M059J (cell line): Measurements from ENCODE around the gene XXYLT1. TPM values are rescaled to one million over a fixed set of nuclear protein-coding genes. Genes with fewer than 3 reads are reported as not detected.
A peak's percentile ranks its signal among the peaks of the same experiment; 100 is the strongest.
"Not testable (repeated sequence)": the region's sequence is repeated elsewhere in the genome, so short reads cannot be mapped to it uniquely, and the experiment has no call there.

Source experiments
- DNase-seq: peaks from one replicate; pipeline ENCODE4 v3.0.0-alpha.2; 2012; ENCODE audit warnings: low read depth
- total RNA-seq: library from RNA; depleted of rRNA; stranded (reverse); fragments of >200 nt; shearing (Covaris generic); gene quantifications from 2 replicates; pipeline ENCODE4 v1.2.3, GENCODE V29; 2014

The XXYLT1 gene
- total RNA-seq, 1 experiment from 2014 or later = 53.8 TPM

GRCh38 chr3:195097331-195098255 is 173.4 kb downstream of the XXYLT1 start:
- no peak for DNase-seq

GRCh38 chr3:195096484-195097330 is 174.3 kb downstream of the XXYLT1 start:
- DNase-seq = no peak

DNA sequence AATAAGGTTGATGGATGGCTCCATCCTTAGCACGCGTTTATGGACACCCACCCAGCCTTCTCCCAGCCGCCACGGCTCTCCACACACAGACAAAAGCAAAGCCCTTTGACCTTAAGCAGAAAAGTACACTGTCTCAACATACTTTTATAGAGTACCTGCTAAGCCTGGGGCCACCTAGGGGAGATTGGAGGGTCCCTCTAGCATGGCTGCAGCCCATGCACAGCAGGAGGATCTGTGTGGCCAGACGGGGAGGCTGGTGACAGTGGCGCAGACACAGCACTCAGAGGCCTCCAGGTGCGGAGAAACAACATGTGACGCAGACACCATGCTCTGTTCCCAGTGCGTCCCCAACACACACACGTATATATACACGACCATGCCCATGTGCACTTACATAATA is 174.9 kb downstream of the XXYLT1 start:
- DNase-seq = no peak

GRCh38 chr3:195095704-195096036 is 175.3 kb downstream of the XXYLT1 start:
- DNase-seq = peak; percentile 26

DNA sequence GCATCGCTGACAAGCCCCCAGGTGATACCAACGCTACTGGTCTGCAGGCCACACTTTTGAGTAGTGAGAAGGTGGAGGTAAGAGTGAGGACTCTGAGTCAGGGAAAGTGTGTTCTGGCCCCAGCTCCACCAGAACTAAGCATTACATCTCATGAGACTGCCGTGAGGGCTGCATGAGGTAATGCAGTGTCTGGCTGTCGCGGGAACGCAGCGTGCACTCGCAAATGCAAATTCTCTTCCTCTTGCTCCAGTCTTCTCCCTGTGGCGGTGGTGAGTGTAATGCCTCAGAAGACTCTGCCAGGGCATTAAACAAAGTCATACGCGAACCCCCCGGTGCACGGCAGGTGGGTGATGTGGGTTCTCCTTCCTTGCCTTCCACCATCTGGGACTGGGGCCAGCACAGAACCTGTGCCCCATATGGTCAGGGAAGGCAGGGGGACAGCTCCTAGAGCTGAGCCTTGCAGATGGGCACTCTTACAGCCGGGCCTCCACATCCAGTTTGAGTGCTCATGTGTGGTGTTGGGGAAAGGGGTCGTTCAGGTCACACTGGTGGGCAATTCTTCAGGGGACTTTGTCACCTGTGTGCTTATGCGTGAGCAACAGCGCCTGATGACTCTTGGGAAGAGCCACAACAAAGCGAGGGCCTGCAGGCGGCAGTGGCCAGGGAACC is 175.8 kb downstream of the XXYLT1 start:
- no peak for DNase-seq

- DNase-seq = peak; percentile 37
Measured at GRCh38 chr3:195094191-195094921, 176.6 kb downstream of the XXYLT1 start.

DNA sequence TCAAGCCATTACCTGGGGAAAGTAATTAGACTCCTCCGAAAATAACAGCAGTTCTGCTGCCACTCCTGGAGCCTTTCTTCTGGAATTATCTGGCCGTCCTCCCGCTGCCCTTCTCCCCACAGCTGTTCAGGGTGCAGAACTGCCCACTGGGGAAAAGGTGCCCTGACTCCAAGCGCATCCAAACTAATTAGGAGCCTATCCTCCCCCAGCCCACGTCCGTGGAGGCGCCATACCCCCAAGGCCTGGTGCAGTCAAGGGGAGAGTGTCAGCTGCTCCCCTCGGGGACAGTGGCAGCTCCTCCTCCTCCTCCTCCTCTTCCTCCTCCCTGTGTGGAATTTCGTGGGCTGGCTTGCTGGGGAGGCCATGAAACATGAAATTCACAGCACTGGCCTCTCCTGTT is 177.2 kb downstream of the XXYLT1 start:
- DNase-seq = no peak

DNA sequence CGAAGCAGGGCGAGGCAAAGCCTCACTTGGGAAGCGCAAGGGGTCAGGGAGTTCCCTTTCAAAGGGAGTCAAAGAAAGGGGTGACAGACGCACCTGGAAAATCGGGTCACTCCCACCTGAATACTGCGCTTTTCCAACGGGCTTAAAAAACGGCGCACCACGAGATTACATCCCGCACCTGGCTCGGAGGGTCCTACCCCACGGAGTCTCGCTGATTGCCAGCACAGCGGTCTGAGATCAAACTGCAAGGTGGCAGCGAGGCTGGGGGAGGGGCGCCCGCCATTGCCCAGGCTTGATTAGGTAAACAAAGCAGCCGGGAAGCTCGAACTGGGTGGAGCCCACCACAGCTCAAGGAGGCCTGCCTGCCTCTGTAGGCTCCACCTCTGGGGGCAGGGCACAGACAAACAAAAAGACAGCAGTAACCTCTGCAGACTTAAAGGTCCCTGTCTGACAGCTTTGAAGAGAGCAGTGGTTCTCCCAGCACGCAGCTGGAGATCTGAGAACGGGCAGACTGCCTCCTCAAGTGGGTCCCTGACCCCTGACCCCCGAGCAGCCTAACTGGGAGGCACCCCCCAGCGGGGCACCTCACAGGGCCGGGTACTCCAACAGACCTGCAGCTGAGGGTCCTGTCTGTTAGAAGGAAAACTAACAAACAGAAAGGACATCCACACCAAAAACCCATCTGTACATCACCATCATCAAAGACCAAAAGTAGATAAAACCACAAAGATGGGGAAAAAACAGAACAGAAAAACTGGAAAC is 182.9 kb downstream of the XXYLT1 start:
- not testable (repeated sequence) for DNase-seq

GRCh38 chr3:195087328-195087727 is 183.6 kb downstream of the XXYLT1 start:
- DNase-seq = no peak

DNA sequence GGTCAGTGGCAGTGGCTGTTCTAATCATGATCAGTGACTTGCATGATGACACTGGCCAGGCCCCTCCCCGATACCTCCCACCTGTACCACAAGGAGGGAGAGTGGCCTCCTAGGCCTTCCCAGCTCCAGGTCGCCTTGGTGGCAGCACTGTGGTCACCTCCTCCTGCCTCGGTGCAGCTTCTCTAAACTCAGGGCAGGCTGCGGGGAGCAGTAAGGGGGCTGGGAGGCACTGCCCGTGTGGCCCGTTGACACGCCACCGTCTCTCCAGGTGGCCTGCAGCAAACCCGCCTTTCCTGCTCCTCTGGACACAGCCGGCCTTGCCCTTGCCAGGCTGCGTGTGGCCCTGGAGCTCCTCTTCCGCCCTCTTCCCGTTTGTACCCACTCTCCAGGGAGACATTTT is 184.1 kb downstream of the XXYLT1 start:
- no peak for DNase-seq

- DNase-seq = no peak
Measured at GRCh38 chr3:195086341-195086740, 184.6 kb downstream of the XXYLT1 start.

- no peak for DNase-seq
Measured at GRCh38 chr3:195085356-195086130, 185.4 kb downstream of the XXYLT1 start.

GRCh38 chr3:195084746-195085145 is 186.2 kb downstream of the XXYLT1 start:
- DNase-seq = no peak

- DNase-seq = no peak
Measured at GRCh38 chr3:195083659-195084058, 187.3 kb downstream of the XXYLT1 start.

DNA sequence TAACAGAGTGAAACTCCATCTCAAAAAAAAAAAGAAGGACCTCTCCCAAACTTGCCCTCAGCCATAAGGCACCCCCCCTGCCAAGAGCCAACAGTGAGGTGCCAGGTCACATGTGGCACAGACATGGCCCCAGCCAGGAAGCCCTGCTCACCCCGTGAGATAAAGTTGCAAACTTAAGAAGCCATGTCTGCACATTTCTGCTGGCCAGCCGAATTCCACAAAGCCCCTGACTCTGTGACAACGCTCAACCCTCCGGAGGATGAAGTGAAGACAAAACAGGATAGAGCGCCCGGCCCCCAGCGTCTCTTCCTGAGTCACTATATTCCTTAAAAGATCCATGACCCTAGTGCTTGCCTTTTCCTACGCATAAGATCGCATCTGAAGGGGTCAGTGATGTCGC is 188.1 kb downstream of the XXYLT1 start:
- no peak for DNase-seq

- DNase-seq = no peak
Measured at GRCh38 chr3:195081242-195081963, 189.6 kb downstream of the XXYLT1 start.

- DNase-seq = no peak
Measured at GRCh38 chr3:195080571-195081151, 190.3 kb downstream of the XXYLT1 start.

DNA sequence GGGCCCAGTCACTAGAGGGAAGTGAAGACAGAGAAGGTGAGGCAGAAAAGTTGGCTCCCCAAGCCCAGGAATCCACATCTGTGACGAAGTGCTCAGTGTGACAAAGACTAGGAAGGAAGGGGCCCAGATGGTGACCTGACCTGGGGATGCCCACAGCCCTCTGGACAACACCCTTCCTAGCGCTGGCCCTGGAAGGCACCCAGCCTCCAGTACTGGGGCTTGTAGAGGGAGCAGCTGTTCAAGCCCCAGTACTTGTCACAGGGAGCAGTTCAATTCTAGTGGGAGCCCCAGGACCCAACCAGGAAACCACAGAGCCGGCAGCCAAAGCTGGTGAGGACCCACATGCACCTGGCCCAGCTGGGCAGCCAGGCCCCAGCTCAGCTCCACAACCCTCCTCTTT is 190.8 kb downstream of the XXYLT1 start:
- no peak for DNase-seq

DNA sequence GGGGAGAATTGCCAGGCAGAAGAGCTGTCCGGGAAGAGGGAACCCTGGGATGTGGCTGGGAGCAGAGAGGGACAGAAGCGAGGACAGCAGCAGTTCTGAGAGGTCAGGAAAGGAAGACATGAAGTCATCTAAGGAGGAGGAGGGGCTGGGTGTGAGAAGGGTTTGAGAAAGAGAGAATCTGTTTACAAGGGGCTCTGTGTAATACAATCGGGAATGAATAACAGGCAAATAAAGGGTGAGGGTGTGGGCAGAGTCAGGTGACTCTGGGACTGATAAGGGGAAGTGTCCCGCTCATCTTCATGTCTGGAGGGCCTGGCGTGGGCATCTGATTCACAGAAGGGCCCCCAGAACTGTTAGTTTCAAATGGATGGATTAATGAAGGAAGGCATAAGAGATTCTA is 191.3 kb downstream of the XXYLT1 start:
- DNase-seq = no peak
